GM12878 (cell line): Measurements from ENCODE around the gene FASTK. TPM values are rescaled to one million over a fixed set of nuclear protein-coding genes. Genes with fewer than 3 reads are reported as not detected.

Source experiments
- ATAC-seq: fragments of 200-7000 bp; cut with Tn5 transposase; 3 replicates; pipeline ENCODE4 v1.9.1; 2020; ENCODE audit warnings: mild to moderate bottlenecking, moderate library complexity
- BruUV-seq: library from RNA; stranded (reverse); fragments of 400-500 nt; replicated peaks from 2 replicates; lab custom pipeline; 2021; lab: Mats Ljungman, UMichigan
- CTCF ChIA-PET: fragments of 300-600 bp; sonication (Branson Sonifier 250); formaldehyde crosslinking; extraction: SDS; loops from one replicate; lab custom pipeline; 2021; ENCODE audit warnings: inconsistent platforms; lab: Yijun Ruan, JAX
- POLR2A ChIA-PET: fragments of 350-600 bp; formaldehyde crosslinking; extraction: SDS; loops from one replicate; lab custom pipeline; 2021; ENCODE audit warnings: inconsistent platforms; lab: Charles Lee
- RAD21 ChIA-PET: fragments of 300-600 bp; sonication (Branson Sonifier 250); formaldehyde crosslinking; loops from one replicate; lab custom pipeline; 2023; ENCODE audit warnings: antibody characterized with exemption; ENCODE audit not compliant: unreplicated experiment; lab: Charles Lee
- SMC1A ChIA-PET: fragments of 300-600 bp; sonication (Branson Sonifier 250); formaldehyde crosslinking; loops from one replicate; lab custom pipeline; 2023; ENCODE audit not compliant: unreplicated experiment, uncharacterized antibody; lab: Charles Lee
- DNase-seq: peaks from one replicate; pipeline ENCODE4 v3.0.0-alpha.2; 2011; ENCODE audit warnings: low read depth, low spot score
- FAIRE-seq: peaks from 3 replicates; lab custom pipeline; 2011; peaks lifted over from hg19 to GRCh38; lab: Jason Lieb, UNC
- H2AFZ ChIP-seq: 2 replicates; pipeline ENCODE4 v1.6.0; 2011; ENCODE audit warnings: low read depth, low read length, control low read depth; ENCODE audit not compliant: control insufficient read depth
- H3K27ac ChIP-seq: 2 replicates; pipeline ENCODE4 v1.5.1; 2011; ENCODE audit warnings: control low read depth; ENCODE audit not compliant: control insufficient read depth, insufficient read depth
- H3K27me3 ChIP-seq, 2 experiments: replicated peaks in 1 of 2; 2 replicates each; pipeline versions ENCODE4 v1.6.0 to v1.6.1; 2011; ENCODE audit warnings: low read length in 1 of 2; ENCODE audit not compliant: control insufficient read depth in 2 of 2, insufficient read depth in 2 of 2
- H3K36me3 ChIP-seq, 2 experiments: 2 replicates each; pipeline ENCODE4 v1.5.1; 2011; ENCODE audit warnings: low read length in 1 of 2; ENCODE audit not compliant: control insufficient read depth in 2 of 2, insufficient read depth in 2 of 2
- H3K4me1 ChIP-seq: 2 replicates; pipeline ENCODE4 v1.6.1; 2011; ENCODE audit warnings: mild to moderate bottlenecking, low read length, moderate library complexity, mixed read lengths; ENCODE audit not compliant: control insufficient read depth, insufficient read depth
- H3K4me2 ChIP-seq: 2 replicates; pipeline ENCODE4 v1.6.0; 2011; ENCODE audit warnings: control low read depth; ENCODE audit not compliant: control insufficient read depth, insufficient read depth
- H3K4me3 ChIP-seq: fragments of 200-600 bp; sonication (generic); 2 replicates; pipeline ENCODE4 v1.5.1; 2016
- H3K79me2 ChIP-seq: 2 replicates; pipeline ENCODE4 v1.6.0; 2011; ENCODE audit warnings: low read length; ENCODE audit not compliant: control insufficient read depth, insufficient read depth
- H3K9ac ChIP-seq: 2 replicates; pipeline ENCODE4 v1.8.0; 2011; ENCODE audit warnings: low read length, control low read depth, mixed read lengths; ENCODE audit not compliant: control insufficient read depth, insufficient read depth
- H3K9me3 ChIP-seq: replicated peaks from 3 replicates; pipeline ENCODE4 v1.5.1; 2011; ENCODE audit warnings: mild to moderate bottlenecking, low read length; ENCODE audit not compliant: control insufficient read depth, insufficient read depth
- H4K20me1 ChIP-seq: 2 replicates; pipeline ENCODE4 v1.6.0; 2011; ENCODE audit not compliant: control insufficient read depth, insufficient read depth
- BMI1 ChIP-seq: fragments of 450-650 bp; IDR thresholded peaks from 2 replicates; pipeline ENCODE4 v1.6.1; 2016; ENCODE audit warnings: mild to moderate bottlenecking, moderate library complexity, borderline replicate concordance
- CBFB ChIP-seq: IDR thresholded peaks from 2 replicates; pipeline ENCODE4 v1.6.1; 2016; ENCODE audit warnings: antibody characterized with exemption, low read depth
- CREB1 ChIP-seq: IDR thresholded peaks from 2 replicates; pipeline ENCODE4 v1.6.1; 2012; ENCODE audit warnings: low read depth, mild to moderate bottlenecking, inconsistent platforms
- CUX1 ChIP-seq: IDR thresholded peaks from 2 replicates; pipeline ENCODE4 v1.6.1; 2012; ENCODE audit warnings: improper control_type of control experiment, low read depth, low read length; ENCODE audit not compliant: insufficient replicate concordance
- FOXM1 ChIP-seq: IDR thresholded peaks from 2 replicates; pipeline ENCODE4 v1.6.1; 2012; ENCODE audit warnings: low read depth, mild to moderate bottlenecking, inconsistent platforms, low read length, moderate library complexity
- KLF5 ChIP-seq: fragments of 450-650 bp; IDR thresholded peaks from 2 replicates; pipeline ENCODE4 v1.6.1; 2014; ENCODE audit warnings: mild to moderate bottlenecking; ENCODE audit not compliant: partially characterized antibody
- MLLT1 ChIP-seq: fragments of 450-650 bp; IDR thresholded peaks from 2 replicates; pipeline ENCODE4 v1.6.1; 2016; ENCODE audit warnings: mild to moderate bottlenecking
- SPI1 ChIP-seq: IDR thresholded peaks from 2 replicates; pipeline ENCODE4 v1.6.1; 2011; ENCODE audit warnings: low read depth, mild to moderate bottlenecking, low read length, moderate library complexity, borderline replicate concordance; ENCODE audit not compliant: insufficient read depth
- TARDBP ChIP-seq: IDR thresholded peaks from 2 replicates; pipeline ENCODE4 v1.6.1; 2016; ENCODE audit warnings: borderline replicate concordance
- TCF12 ChIP-seq: IDR thresholded peaks from 2 replicates; pipeline ENCODE4 v1.6.1; 2011; ENCODE audit warnings: low read depth, mild to moderate bottlenecking, low read length
- WGBS: methylation state at CpG from one replicate; pipeline ENCODE4 v1.1.6; 2016; ENCODE audit warnings: low lambda C conversion rate; ENCODE audit not compliant: insufficient replicate concordance, insufficient coverage; ENCODE audit errors: missing lambda C conversion rate; 5-methylcytosine and 5-hydroxymethylcytosine counted together
- in situ Hi-C: fragments of 300-500 bp; cut with MboI; formaldehyde crosslinking; loops from 9 replicates; pipeline ENCODE4 v1.14.3; 2018; ENCODE audit warnings: mixed read lengths
- intact Hi-C: fragments of 100-400 bp; cut with micrococcal nuclease; formaldehyde crosslinking; loops from one replicate; pipeline ENCODE4 v1.14.2; 2022; ENCODE audit not compliant: unreplicated experiment
- polyA plus RNA-seq, 11 experiments: library from polyadenylated mRNA; depleted of rRNA in 4 of 11; unstranded in 6 of 11; stranded (reverse) in 5 of 11; fragments of >200 nt; fragmentation: Nextera tagmentation in 4 of 11; fragmentation: Illumina TruSeq in 1 of 11; extraction: Ambion mirVana in 4 of 11; extraction: Trizol in 1 of 11; gene quantifications; 1 replicate in 1 of 11; 2 replicates in 10 of 11; pipeline versions ENCODE4 v1.2.1 to v1.2.3, GENCODE V29; 2011 to 2016; ENCODE audit warnings: inconsistent platforms in 2 of 11, missing spikeins in 2 of 11, low read depth in 1 of 11
- total RNA-seq, 4 experiments: library from RNA; depleted of rRNA in 3 of 4; stranded (reverse); fragments of >200 nt in 3 of 4; fragmentation: Illumina TruSeq in 1 of 4; extraction: Trizol in 1 of 4; gene quantifications; 2 replicates each; pipeline versions ENCODE4 v1.2.1 to v1.2.3, GENCODE V29; 2013 to 2021

Gene FASTK
- total and polyA plus RNA-seq, 10 of the 15 experiments (the other 5 are each of a cell fraction or from before 2014, with no cell fraction given): 0.19 to 102 (median 54.5) TPM

- TF ChIP-seq CUX1: no peak
These were observed 20.0 kb downstream of the FASTK start (continued) for GRCh38 chr7:151060416-151061212.

- H3K9me3 ChIP-seq: no peaks in the 10 kb centered on the region
- SMC1A ChIA-PET: interaction anchor here (0.7 kb wide), 1 partner anchor 25 kb away, joined by 3 read pairs; no protein-coding TSS in a partner anchor
- no peaks in the 10 kb centered on the region for H3K27me3 ChIP-seq
- H2AFZ ChIP-seq: no peak overlapping the region; the same call in 1 of the 2 replicates
- DNase-seq (no peak), ATAC-seq (no peak), FAIRE-seq (no peak)
- H3K4me3 ChIP-seq: peak overlapping the region; percentile 99
- H3K27ac ChIP-seq: peak overlapping the region; percentile 52
- no peak for TF ChIP-seq KLF5
- no peak for TF ChIP-seq CBFB
- TF ChIP-seq BMI1: no peak
- no peak for TF ChIP-seq FOXM1
- TF ChIP-seq CREB1: 0 out of 2 replicates have a peak, but pooled peaks have one; percentile 3
- TF ChIP-seq TARDBP: no peak
- peak; percentile 37 for TF ChIP-seq MLLT1
- no peak for TF ChIP-seq SPI1
- no peak for TF ChIP-seq TCF12
- H3K36me3 ChIP-seq: peaks cover 0 to 3% of the 10 kb centered on the region in 2 experiments; a peak in 3 of 4 replicates
- H3K79me2 ChIP-seq: peaks cover 21% of the 10 kb centered on the region
- RAD21 ChIA-PET: interaction anchor here (0.6 to 1.4 kb wide), 3 partner anchors 30 to 51 kb away, joined by 3 to 4 read pairs (median 3); no protein-coding TSS in a partner anchor
- CTCF ChIA-PET: interaction anchor here (0.8 to 1.8 kb wide), 8 partner anchors 26 to 273 kb away, joined by 3 to 8 read pairs (median 4); no protein-coding TSS in a partner anchor
- H4K20me1 ChIP-seq: no peaks in the 10 kb centered on the region
- POLR2A ChIA-PET: interaction anchor here (0.7 kb wide), 1 partner anchor 25 kb away, joined by 3 read pairs; no protein-coding TSS in a partner anchor
- peaks cover 24% of the 10 kb centered on the region for H3K4me1 ChIP-seq
- in situ Hi-C loops (no loop called here), intact Hi-C loops (no loop called here)
- BruUV-seq: no TSS peak
- H3K4me2 ChIP-seq: peak overlapping the region; percentile 96
- H3K9ac ChIP-seq: peak overlapping the region; percentile 86
- under 1% methylated on average over 16 of the region's 17 CpGs for WGBS
These were observed 20.5 kb downstream of the FASTK start for GRCh38 chr7:151060113-151060415.
